COLO668 (cell line): ENCODE results near the gene NDUFV2.
"Not testable (repeated sequence)": the region's sequence is repeated elsewhere in the genome, so short reads cannot be mapped to it uniquely, and the experiment has no call there.

Experiments
- DNase-seq: peaks from one replicate; lab custom pipeline; 2025; ENCODE audit not compliant: unreplicated experiment; lab: John Stamatoyannopoulos, UW

Gene NDUFV2

DNA sequence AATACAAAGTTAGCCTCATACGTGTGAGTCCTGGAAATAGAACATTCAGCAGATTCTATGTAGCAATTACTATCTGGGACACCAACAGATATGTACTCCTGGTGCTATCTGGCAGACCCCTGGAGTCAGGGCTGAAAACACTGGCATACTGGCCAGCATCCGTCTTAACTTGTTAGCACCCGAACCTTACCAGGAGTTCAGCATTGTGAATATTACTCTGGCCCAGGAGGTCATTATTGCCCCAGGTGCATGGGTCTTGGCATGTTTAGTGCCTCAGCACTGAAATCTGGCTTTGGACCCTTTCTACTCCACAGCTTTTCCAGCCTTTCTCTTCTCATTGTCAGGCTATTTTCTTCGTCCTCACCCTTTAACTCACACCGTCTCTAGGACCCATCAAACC is 11.9 kb upstream of the NDUFV2 start:
- DNase-seq = no peak

DNA sequence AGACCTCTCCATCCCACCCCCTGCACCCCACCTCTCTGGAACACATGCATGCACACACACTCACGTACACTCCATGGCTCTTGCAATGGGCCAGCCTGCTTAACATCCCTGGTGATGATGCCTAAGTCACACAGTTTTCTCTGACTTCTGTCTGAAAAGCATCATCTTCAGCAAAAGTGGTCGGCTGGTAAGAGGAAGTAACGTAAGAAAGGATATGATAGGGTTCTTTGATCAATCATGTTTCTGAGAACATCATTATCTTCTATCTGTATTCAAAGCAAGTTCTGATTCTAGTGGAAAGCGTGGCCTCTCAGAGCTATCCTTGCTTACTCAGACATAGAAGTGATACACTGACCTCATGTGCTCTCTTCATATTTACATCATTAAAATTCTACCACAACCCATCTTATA is 11.4 kb upstream of the NDUFV2 start:
- DNase-seq = no peak

DNA sequence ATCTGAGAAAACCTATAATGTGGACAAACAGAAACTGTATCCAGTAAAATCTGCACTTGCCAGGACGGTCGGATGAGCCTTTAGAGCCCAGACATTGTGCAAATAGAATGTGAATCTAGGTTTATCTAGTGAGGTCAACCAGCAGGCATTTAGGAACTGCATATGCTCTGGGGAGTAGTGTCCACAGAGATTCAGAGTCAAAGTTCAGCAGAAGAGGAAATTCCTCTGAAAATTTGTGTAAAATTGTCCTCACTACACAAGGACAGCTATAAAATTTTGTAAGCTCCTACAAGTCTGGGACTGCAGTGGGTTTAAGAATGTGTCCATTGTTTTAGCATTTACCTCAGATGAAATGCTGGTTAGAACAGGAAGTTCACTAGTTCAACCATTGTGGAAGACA is 9.8 kb upstream of the NDUFV2 start:
- no peak for DNase-seq

DNA sequence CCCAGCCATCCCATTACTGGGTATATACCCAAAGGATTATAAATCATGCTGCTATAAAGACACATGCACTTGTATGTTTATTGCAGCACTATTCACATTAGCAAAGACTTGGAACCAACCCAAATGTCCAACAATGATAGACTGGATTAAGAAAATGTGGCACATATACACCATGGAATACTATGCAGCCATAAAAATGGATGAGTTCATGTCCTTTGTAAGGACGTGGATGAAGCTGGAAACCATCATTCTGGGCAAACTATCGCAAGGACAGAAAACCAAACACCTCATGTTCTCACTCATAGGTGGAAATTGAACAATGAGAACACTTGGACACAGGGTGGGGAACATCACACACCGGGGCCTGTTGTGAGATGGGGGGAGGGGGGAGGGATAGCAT is 9.4 kb upstream of the NDUFV2 start:
- DNase-seq = not testable (repeated sequence)

DNA sequence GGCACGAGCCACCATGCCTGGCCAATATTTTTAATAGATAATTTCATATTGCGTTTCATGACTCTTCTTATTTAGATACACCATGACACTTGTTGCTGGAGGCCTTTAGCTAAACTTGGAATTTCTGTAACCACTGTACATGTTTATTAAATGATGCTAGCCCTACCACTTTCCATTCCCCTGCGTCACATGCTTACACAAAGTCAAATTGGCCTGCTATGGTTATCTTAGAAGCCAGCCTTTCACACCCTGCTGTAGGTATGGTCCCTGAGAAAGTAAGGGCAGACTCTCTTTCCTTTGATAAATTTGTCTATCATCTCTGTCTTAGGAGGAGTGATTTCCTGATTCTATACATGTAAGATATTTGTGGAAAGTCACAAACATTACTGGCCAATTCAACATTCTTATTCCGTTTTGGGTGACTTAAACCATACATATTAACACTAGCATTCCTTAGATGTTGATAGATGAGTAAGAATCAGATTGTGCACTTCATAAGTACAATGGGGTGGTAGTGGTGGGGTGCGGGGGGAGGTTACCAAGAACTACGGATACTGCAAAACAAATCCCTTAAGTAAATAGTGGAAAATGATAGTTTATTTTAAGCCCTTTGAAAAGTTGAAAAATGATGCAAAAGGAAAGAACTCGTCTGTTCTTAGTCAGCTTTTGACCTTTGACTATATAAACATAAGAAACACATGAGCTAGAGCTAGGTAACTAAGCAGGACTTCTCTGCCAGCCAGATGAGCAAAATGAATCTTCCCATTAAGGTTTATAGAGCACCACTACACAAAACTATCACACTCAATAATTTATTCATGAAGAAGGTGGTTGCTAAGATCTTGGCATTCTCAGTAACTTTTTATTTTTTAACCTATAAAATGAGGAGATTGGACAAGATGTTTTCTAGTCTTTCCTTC is 7.9 kb upstream of the NDUFV2 start:
- no peak for DNase-seq

DNA sequence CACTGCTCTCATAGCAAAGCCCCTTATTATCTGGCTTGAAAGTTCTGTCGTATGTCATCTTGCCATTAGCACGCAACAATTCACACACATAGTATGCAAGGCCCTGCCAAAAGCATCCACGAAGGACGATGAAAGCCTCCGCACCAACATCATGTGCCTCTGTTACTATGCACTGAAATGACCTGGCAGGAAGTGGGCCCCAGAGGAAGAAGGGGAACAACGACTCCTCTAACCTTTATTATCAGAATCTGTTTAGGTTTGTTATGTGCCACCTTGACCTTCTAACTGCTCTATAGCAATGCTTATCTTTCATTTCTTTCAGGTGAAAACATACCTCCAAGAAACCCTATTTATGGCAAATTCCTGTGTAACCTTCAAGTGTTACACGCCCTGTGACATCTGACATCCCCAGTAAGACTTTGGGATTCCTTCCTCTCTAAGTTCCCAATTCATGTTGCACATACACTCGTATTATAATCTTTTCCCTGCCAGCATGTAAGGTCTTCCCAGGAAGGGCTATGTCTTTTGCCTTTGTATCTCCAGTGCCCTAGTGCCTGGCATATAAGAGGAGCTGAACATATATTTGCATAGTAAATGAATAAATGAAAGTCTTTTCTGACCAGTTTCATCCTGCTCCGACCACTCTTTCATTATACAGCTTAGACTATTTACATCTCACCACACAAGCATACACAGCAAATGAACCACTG is 7.0 kb upstream of the NDUFV2 start:
- DNase-seq = no peak

DNA sequence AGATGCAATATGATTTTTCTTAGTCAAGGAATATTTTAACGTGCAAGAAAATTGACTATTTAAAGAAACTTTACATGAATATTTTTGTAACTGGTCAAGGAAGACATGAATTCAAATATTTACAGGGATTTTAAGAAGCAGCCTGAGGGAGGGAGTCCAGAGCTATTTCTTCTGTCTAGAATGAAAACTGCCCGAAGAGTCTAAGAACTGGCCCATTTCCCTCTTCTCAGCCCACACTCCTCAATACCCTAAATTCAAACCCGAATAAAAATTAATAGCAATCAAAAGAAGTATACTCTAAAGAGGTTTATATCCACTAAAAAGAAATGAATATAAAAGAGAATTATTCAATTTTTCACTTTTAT is 6.5 kb upstream of the NDUFV2 start:
- no peak for DNase-seq

DNA sequence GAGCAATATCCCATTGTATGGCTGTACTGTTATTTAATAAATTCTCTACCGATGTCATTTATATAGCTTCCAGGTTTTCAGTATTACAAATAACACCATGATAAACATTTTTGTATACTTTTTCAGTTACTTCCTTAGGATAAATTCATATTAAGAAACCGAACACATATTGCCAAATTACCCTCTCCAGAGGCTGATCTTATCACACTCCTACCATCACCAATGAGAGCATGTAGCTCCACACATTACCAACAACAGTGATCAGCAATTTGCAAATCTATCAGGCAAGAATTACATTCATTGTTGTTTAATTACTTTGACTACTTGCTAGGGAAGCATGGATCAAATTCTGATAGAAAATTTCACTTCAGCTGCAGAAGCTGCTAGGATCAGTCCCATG is 5.8 kb upstream of the NDUFV2 start:
- DNase-seq = no peak

DNA sequence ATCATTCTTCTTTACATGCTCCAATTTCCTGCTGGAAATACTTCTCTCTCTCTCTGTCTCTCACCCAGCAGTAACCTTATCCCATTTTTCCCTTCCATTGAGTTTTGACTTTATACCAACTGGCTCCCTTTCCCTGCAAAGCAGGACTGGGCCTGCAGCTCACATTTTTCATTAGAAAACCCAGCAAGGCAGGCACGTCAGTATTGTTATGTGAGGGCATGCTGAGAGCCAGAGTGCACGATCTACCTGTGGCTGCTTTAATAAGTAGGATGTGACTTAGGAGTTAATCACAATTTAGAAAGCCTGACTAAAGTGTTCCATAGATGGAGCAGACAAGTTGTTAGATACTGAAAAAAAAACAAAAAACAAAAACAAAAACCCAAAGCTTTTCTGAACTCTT is 5.2 kb upstream of the NDUFV2 start:
- DNase-seq = no peak

DNA sequence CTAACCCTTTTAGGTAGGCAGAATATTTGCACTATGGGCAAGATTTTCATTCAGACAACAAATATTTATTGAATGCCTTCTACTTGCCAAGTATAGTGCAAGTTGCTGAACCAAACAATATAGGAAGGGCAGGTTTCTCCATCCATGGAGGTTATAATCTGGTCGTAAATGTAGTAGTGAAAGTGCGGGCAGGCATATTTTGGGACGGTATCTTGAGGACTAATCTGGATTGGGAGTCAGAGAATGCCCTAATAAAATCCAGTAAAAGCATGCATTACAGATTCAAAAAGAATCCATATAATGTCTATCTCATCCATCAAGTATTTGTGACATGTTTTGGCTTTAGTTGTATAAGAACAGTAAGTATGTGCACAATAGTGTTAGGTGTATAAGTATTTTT is 1.7 kb upstream of the NDUFV2 start:
- DNase-seq = no peak

DNA sequence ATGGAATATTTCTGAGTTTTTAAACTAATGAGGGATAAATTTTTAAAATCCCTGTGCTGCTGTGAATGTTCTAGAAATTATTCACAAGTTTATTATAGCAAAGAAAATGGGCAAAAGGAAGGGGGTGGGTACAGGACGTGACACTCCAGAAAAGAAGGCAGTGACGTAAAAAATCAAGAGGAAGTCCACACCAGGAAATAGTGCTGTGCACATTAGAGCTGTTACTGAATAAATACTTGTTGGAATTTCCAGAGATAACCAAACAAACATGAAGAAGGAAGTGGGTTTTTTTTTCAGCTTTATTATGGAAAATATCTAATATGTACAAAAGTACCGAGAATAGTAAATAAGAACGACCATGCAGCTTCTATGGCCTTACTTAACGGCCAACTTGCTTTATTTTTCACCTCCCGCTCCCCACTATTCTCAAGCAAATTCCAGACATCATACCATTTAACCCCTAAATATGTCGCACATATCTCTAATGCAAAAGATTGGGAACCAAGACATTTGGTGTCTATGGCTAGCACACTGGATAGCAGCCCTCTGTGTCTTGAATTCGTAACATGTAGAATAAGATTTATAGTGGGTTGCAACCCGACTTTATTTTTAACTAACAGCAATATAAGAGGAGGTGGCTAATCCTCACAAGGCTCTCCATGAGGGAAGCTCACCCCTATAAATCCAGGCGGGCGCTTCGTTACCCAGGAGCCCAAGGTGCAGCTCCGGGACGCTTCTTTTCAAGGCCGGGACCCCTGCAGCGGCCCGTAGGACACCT is 580 bp upstream of the NDUFV2 start:
- DNase-seq = no peak

DNA sequence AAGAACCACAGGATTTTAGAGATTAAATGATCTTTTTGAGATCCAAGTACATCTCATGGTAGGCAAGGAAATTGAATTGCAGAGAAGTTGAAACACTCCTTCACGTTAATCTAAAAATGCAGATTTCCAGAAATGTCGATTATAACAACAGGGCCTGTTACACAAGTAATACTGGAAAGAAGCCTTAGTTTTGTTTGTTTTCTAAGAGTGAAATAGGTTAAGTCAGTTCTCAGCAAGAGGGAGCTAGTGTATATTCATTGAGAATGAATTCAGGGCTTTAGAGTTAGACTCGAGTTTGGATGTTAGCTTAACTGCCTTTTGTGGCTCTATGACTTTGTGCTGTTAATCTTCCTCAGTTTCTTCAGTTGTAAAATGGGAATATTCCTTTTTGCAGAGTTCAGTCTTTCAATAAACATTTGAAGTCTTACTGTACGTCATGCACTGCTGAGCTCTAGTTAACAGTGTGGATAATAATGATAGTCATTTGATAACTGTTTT is 926 bp downstream of the NDUFV2 start:
- no peak for DNase-seq

DNA sequence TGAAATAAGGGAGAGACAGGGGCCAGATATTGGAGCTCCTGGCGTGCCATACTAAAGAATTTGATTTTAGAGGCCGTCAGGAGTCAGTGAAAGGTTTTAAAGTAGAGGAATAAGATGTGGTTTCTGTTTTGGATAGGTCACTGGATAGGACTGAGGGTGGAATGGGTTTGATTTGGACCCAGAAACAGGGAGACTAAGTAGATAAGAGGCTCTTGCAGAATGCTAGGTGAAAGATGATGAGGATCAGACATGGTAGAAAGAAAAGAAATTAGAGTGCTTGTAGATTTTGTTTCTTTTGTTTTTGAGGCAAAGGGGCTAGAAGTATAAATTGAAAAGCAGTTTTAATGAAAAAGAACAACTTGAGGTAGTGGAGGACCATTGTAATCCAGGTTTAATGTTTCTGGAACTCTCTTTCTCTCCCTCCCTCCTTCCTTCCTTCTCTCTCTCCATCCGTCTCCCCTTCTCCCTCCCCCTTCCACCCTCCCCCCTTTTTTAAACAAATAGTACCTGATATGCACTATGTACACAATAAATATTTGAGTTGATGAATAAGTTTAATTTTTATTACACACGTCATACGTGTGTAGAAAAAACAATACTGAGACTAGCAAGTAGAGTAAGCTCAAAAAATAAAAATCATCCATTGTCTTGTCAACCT is 1.9 kb downstream of the NDUFV2 start:
- DNase-seq = no peak

DNA sequence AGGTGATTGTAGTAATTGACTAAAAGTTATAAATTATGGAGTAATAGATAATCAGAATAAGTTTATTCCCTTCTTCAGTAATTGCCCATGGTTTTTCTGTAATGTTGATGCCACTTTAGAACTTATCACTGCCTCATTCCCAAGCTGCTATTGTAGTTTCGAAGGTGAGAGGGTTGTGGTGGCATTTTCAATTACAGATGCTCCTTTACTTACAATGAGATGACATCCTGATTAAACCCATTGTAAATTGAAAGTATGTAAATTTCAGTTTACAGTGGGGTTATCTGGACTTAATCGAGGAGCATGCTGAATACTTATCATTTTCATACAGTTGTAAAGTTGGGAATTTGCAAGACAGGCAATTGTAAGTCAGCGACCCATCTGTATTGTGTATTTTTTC is 2.9 kb downstream of the NDUFV2 start:
- DNase-seq = no peak

DNA sequence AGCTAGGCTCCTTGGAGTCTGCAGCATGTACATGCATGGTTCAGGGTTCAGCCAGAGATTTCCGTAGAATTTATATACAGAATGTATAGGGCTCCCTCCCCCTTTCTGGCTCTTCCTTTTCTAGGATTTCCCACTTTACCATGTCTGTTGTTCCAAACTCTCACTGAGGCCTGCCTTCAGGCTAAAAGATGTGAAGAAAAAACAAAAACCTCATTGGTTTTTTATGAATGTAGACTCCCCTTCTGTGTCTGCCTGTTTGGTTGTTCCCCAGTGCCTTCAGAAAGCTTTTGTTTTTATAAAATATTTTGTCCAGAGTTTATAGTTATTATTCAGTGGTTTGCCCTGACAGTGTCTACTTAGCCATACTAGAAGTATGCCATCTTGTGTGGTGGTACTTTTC is 3.6 kb downstream of the NDUFV2 start:
- no peak for DNase-seq

DNA sequence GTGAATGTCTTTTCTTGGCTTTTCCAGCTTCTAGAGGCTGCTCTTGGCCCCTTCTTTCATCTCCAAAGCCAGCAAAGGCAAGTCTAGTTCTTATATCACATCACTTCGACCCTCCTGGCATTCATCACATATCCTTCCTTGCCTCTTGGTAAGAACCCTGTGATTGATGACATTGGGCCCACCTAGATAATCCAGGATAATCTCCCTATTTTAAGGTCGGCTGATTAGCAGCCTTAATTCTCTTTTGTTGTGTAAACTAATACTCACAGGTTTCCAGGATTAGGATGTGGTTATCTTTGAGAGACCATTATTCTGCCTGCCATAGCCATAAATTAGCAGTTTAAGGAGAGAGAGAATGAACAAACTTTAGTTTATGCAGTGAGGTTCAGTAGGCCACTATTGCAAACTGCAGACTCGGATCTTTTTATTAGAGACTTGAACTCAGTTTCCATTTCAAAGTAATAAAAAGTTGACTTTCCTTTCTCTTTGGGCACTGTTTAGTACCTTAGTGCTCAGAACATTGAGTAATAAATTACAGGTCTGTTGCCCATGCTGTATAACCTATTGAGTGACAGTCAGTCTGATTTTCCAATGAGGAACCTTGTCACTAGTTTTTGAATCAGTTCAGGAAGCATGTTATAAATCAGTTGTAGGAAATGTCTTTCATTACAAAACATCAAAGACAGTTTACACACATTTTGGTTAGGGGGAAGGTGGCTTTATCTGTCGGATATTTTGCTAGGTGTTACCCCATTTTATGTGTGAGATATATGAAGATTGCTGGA is 4.5 kb downstream of the NDUFV2 start:
- no peak for DNase-seq

DNA sequence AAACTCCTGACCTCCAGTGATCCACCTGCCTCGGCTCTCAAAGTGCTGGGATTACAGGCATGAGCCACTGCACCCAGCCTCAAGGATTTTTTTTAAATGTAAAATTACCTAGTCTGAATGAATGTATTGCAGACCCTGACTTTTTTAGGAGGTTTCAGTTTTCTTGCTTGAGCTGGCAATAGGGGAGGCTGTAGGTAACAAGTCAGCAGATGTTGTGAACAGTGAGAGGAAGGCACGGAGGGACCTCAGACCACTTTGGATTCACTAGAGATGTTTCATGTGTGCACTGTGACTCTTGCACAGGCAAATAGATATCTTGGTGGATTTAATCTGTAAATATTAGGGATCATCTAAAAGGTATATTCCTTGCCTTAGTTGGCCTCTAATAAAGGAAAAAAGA is 6.4 kb downstream of the NDUFV2 start:
- DNase-seq = no peak

DNA sequence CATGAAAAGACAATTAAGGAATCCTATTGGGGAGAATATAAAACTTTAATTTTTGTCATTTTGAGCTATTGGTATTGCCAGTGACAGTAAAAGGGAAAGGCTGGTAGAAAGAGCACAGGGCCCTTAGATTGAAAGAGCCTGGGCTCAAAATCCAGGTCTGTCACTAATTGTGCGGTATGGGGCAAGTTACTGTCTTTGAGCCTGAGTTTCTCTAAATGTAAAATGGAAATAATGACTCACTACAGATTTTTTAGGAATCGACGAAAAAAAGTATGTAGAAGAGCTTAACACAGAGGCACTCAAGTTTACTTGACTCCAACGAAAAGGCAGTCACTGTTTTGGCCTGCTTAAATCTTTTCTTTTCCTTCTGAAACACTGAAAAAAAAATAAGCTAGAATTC is 7.0 kb downstream of the NDUFV2 start:
- DNase-seq = no peak

DNA sequence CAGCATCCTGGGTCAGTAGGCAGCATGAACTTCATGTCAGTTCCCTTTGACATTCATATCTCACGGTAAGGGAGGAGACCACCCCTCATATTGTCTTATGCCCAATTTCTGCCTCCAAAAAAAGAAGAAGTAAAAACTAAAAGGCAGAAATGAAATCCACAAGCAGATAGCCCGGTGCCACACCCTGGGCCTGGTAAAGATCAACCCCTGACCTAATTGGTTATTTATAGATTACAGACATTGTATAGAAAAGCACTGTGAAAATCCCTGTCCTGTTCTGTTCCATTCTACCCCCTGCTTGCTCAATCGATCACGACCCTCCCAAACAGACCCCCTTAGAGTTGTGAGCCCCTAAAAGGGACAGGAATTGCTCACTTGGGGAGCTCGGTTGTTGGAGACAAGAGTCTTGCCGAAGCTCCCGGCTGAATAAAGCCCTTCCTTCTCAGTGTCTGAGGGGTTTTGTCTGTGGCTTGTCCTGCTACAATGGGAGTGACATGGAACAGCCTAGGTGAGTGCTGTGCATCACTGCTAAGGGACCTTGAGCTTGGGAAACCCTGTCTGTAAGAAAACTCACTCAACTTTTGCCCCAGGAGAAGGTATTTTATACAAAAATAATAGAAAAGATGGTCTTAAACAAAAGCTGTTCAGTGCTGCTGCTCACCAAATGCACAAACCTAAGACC is 11.1 kb downstream of the NDUFV2 start:
- DNase-seq = no peak

DNA sequence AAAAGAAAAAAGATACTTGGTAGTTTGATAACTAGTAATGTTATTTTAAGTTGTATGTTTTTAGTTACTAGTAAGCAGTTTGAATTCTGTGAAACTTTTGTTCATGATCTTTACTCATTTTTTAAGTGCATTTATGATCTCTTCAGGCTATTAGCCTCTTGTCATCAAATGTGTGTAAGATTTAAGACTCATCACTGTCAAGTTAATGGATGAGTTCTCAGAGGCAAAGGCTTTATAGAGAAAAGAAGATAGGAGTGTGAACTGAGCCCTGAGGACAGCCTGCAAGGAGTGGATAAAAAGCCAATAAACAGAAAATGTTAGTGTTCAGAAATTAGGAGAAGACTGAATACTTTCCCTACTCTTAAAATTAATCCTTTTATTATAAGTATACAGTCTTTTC is 13.5 kb downstream of the NDUFV2 start:
- no peak for DNase-seq
